HPDE6-E6E7 (cell line): ENCODE measurements around the gene HSF2BP.
A peak's percentile ranks its signal among the peaks of the same experiment; 100 is the strongest.
"Not testable (repeated sequence)": the region's sequence is repeated elsewhere in the genome, so short reads cannot be mapped to it uniquely, and the experiment has no call there.

Source experiments
- DNase-seq: peaks from one replicate; pipeline ENCODE4 v3.0.0; 2011; ENCODE audit warnings: missing footprints; ENCODE audit errors: extremely low spot score

The HSF2BP gene

GRCh38 chr21:43619344-43619743 lies 39.9 kb downstream of the HSF2BP start:
- DNase-seq: no peak

- no peak for DNase-seq
Observed at GRCh38 chr21:43618940-43619339, 40.3 kb downstream of the HSF2BP start.

- not testable (repeated sequence) for DNase-seq
Observed at GRCh38 chr21:43616861-43617260, 42.4 kb downstream of the HSF2BP start.

GRCh38 chr21:43614839-43615238 lies 44.4 kb downstream of the HSF2BP start:
- DNase-seq: no peak

GRCh38 chr21:43613755-43614638 lies 45.3 kb downstream of the HSF2BP start:
- no peak for DNase-seq

- DNase-seq: no peak
Observed at GRCh38 chr21:43611598-43612369, 47.5 kb downstream of the HSF2BP start.

GRCh38 chr21:43609501-43610340 lies 49.6 kb downstream of the HSF2BP start:
- DNase-seq: peak; percentile 45

GRCh38 chr21:43608664-43609063 lies 50.6 kb downstream of the HSF2BP start:
- DNase-seq: no peak

- DNase-seq: no peak
Observed at GRCh38 chr21:43608225-43608624, 51.1 kb downstream of the HSF2BP start.

GRCh38 chr21:43605320-43606215 lies 53.7 kb downstream of the HSF2BP start:
- DNase-seq: no peak

GRCh38 chr21:43604505-43605204 lies 54.6 kb downstream of the HSF2BP start:
- no peak for DNase-seq

- no peak for DNase-seq
Observed at GRCh38 chr21:43603641-43604504, 55.4 kb downstream of the HSF2BP start.

GRCh38 chr21:43603233-43603626 lies 56.1 kb downstream of the HSF2BP start:
- no peak for DNase-seq

GRCh38 chr21:43602266-43603232 lies 56.7 kb downstream of the HSF2BP start:
- DNase-seq: no peak

- peak; percentile 64 for DNase-seq
Observed at GRCh38 chr21:43600642-43601402, 58.5 kb downstream of the HSF2BP start.

GRCh38 chr21:43599728-43600127 lies 59.6 kb downstream of the HSF2BP start:
- DNase-seq: no peak

GRCh38 chr21:43598416-43599120 lies 60.7 kb downstream of the HSF2BP start:
- DNase-seq: no peak
